GM19467 (cell line): ENCODE measurements around the gene NIF3L1.
"Not testable (repeated sequence)": the region's sequence is repeated elsewhere in the genome, so short reads cannot be mapped to it uniquely, and the experiment has no call there.

Experiments
- ATAC-seq: cut with Tn5 transposase; IDR thresholded peaks from one replicate; pipeline ENCODE4 v1.9.1; 2021; ENCODE audit warnings: mild to moderate bottlenecking, moderate library complexity; ENCODE audit not compliant: unreplicated experiment

Gene NIF3L1

GRCh38 chr2:200871151-200871550, 18.0 kb upstream of the NIF3L1 start:
- ATAC-seq = no peak

DNA sequence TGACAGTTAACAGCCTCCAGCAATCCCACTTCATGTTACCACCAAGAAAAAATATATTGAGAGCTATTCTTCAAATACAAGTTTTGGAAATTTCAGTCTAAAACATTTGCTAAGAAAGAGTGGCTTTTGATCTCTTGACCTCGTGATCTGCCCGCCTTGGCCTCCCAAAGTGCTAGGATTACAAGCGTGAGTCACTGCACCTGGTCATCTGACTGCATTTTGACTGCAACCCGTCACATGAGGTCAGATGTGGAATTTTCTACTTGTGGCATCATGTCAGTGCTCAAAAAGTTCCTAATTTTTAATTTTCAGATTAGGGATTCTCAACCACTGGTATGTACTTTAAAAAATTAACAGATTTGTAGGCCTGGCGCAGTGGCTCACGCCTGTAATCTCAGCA, 15.6 kb upstream of the NIF3L1 start:
- ATAC-seq = no peak

GRCh38 chr2:200877443-200877842, 11.7 kb upstream of the NIF3L1 start:
- no peak for ATAC-seq

GRCh38 chr2:200878289-200878880, 10.8 kb upstream of the NIF3L1 start:
- no peak for ATAC-seq

- not testable (repeated sequence) for ATAC-seq
Measured at GRCh38 chr2:200881715-200882249, 7.4 kb upstream of the NIF3L1 start.

DNA sequence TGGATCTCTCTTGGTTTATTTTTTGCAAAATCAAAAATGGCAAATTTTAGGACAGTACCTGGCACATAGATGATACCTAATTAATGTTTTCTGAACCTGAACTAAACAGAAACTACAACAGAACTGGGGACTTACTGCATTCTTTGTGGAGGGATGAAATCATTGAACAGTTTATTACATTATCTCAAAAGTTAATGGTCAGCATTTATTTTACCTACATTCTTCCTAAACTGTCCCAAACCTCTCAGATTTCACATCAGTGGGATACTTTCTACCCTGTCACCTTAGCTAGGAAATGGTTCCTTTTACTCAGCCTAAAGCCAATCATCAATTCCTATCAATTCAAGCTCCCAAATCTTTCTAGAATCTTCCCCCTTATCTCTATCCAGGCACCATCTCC, 10.3 kb downstream of the NIF3L1 start:
- ATAC-seq = no peak

- ATAC-seq = peak; percentile 97
Measured at GRCh38 chr2:200901459-200902072, 12.4 kb downstream of the NIF3L1 start.

- no peak for ATAC-seq
Measured at GRCh38 chr2:200905618-200906296, 16.6 kb downstream of the NIF3L1 start.

DNA sequence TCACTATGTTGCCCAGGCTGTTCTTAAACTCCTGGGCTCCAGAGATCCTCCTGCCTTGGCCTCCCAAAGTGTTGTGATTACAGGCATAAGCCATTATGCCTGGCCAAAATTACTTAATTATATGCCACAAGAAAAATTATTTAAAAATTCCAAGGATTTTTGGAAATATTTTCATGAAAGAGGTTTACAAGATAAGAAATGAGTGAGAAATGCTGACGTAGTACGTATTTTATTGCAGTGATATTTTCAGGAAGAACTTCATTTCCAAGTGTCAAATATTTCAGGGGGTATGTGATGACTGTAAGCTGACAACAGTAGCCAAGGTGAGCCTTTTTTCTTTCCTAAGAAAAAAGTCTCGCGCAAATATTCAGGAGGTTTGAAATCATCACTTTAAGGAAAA, 20.8 kb downstream of the NIF3L1 start:
- no peak for ATAC-seq

DNA sequence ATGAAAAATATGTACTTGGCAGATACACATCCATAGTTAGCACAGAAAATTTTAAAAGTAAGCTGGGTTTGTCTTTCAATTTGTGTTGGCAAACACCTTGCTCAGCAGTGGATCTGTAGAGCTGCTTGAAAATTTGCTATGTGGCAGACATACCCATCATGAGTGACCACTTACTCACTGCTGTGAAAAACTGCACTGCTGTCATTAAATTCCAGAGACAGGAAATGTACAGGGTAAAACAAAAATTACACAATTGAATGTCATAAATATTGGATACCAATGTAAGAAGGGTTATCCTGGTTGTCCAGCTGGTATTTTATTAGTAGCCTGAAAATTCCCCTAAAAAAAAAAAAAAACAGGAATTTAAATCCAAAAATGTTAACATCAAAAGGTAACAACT, 24.5 kb downstream of the NIF3L1 start:
- ATAC-seq = no peak

DNA sequence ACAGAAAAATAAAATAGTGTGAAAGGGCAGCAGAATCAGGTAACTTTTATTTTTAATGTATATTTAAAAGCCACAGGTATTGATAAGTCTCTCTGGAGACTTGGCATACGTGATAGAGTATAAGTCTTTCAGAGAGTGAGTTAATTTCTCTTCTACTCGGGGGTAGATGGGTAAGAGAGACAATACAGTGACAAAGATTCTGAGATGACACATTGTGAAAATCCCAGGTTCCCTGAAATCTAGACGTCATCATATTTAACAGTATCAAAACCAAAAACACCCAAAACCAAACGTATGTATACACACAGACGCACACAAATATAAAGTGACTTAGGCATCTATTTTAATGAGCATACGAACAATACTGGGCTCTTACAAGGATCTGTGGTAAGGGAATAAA, 33.3 kb downstream of the NIF3L1 start:
- no peak for ATAC-seq

DNA sequence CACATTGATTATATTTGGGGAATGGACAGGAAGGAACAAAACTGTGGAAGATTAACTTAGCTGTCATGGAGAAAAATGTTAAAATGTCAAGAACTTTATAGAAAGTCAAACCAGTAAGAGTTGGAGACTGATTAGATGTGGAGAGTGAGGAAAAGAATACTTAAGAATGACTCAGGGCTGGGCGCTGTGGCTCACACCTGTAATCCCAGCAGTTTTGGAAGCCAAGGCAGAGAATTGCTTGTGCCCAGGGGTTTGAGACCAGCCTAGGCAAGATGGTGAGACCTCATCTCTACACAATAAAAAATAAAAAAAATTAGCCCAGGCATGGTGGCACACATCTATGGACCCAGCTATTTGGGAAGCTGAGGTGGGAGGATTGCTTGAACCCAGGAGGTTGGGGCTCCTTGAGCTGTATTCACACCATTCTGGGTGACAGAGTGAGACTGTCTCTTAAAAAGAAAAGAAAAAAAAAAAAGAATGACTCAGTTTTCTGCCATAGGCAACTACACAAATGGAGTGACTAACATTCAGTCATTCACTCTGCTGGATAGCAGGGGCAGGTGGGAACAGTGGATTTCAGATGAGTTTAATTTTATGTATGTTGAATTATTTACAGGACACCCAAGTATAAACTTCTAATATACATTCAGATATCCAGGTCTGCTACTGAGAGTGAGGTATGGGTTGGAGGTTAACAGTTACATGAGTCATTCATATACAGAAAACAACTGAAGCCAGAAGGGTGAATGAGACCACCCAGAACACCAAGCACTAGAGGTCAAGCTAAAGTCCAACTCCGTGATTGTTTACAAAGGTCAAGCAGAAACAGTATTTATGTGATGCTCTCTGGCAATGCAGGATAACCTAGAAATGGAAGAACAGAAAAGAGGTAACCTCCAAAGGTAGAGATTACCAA, 40.4 kb downstream of the NIF3L1 start:
- no peak for ATAC-seq

- ATAC-seq = no peak
Measured at GRCh38 chr2:200930947-200931626, 41.9 kb downstream of the NIF3L1 start.

DNA sequence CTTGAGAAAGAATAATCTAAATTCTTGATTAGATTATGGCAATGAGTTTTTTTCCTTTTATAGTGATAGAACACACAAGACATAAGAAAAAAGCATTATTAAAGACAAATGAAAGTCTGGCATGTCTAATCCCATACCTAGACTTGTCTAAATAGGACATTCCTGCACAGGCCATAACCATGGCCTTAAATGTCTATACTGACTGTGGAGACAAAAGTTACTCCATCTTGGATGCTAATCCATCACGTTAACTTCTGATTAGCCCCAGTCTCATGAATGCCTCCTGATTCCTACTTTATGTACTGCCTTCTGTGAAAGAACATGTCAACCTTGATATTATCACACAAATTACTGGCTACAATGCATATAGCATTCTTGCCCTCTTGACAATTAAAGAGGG, 50.7 kb downstream of the NIF3L1 start:
- ATAC-seq = no peak

DNA sequence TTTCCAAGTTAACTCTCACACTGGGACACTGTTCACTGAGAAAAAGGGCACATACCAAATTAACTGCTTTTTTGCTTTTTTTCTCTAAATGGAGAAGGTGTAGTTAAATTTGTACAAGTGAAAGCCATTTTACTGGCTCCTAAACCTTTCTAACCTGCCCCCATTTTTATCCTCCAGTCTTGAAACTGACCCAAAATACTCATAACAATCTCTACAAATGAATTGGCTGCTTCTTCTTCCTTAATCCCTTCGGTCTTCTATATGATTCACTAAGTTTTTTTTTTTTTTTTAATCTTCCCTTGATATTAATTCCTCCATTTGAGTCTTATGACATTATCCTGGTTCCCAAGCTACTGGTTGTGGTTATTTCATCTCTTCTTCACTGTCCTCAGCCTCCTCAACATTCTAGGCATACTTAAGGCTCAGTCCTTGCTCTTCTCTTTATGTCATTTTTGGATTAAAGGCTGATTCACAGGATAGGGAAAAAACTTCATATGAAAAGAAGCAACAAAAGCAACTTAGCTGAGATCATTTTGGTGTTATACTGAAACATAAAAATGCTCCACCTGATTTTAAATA, 54.4 kb downstream of the NIF3L1 start:
- ATAC-seq = no peak

DNA sequence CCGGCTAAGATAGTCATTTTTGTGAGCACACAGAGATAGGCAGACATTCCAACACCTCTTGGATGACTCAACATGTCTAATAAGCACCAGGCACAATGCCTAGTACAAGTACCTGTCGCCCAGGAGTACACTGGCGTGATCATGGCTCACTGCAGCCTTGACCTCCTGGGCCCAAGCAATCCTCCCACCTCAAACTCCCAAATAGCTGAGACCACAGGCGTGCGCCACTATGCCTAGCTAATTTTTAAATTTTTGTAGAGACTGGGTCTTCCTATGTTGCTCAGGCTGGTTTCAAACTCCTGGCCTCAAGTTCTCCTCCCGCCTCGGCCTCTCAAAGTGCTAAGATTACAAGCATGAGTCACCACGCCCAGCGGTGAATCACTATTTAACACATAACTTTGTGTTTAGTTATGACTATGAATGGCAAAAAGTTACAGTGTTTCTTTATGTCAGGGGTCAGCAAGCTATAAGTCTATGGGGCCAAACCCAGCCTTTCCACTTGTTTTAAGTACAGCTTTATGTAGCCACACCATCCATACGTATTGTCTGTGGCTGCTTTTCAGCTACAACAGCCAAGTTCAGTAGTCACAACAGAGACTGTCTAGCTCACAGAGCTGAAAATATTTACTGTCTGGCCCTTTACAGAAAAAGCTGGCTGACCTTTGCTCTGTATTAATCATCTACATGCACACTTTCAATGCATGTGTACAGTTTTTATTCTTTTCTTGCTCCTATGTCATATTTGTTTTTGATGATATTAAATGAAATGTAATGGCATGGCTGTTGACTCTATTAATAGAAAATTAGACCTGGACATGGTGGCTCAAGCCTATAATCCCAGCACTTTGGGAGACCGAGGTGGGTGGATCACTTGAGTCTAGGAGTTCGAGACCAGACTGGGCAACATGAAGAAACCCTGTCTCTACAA, 55.6 kb downstream of the NIF3L1 start:
- ATAC-seq = no peak

DNA sequence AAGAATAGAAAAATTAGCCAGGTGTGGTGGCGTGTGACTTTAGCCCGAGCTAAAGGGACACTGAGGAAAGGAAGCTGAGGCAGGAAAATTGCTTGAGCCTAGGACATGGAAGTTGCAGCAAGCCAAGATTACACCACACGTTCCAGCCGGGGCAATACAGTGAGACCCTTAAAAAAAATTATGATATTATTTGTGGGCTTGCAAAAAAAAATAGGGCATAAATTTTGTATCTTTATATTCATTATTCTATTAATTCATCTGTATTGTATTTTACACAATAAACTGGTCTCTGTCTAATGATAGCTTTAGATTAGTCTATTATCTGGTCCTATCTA, 56.2 kb downstream of the NIF3L1 start:
- no peak for ATAC-seq

- no peak for ATAC-seq
Measured at GRCh38 chr2:200950378-200950777, 61.2 kb downstream of the NIF3L1 start.
